ENCODE data around the gene GRID1. TPM values are rescaled to one million over a fixed set of nuclear protein-coding genes. Genes with fewer than 3 reads are reported as not detected.

GRID1 gene
- total RNA-seq, 3 donors from 2014 or later: 2.3 to 8.5 (median 5.9) TPM

DNA sequence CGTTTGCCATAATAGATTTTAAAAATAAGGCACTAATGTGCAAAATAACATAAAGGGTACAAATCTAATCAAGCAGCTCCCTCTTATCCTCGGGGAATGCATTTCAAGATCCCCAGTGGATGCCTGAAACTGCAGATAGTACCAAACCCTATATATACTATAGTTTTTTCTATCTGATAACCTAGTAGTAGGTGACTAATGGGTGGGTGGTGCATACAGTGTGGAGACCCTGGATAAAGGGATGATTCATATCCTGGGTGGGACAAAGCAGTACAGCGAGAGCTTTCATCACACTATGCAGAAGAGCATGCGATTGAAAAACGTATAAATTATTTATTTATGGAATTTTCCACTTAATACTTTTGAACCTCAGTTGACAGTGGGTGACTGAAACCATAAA lies 464.5 kb downstream of the GRID1 start:
- H3K4me3 ChIP-seq: no peak overlapping the region
- intact Hi-C loops (cut with DNase I; ENCODE audit: low total_unique reads): no loop called here

GRCh38 chr10:85901599-85901998 lies 465.0 kb downstream of the GRID1 start:
- Histone ChIP-seq H3K27me3 (no peaks in the 10 kb centered on the region), H3K27ac (no peak overlapping the region), H3K4me3 (no peak overlapping the region), H3K36me3 (no peaks in the 10 kb centered on the region), H3K4me1 (no peaks in the 10 kb centered on the region), H3K9me3 (no peaks in the 10 kb centered on the region)
- TF ChIP-seq CTCF (IDR thresholded peaks at IDR 0.05) (no peak), POLR2A (IDR thresholded peaks at IDR 0.05) (no peak), POLR2AphosphoS5 (IDR thresholded peaks at IDR 0.05) (no peak)
- DNase-seq (ENCODE audit: low spot score in 2 of 2): no peak
- intact Hi-C loops (cut with DNase I; ENCODE audit: low total_unique reads): no loop called here

More for the DNA sequence above, 464.5 kb downstream of the GRID1 start:
- no peak for DNase-seq (ENCODE audit: low spot score in 2 of 2)
- TF ChIP-seq POLR2A (IDR thresholded peaks at IDR 0.05) (no peak), CTCF (IDR thresholded peaks at IDR 0.05) (no peak), POLR2AphosphoS5 (IDR thresholded peaks at IDR 0.05) (no peak)
- Histone ChIP-seq H3K9me3 (no peaks in the 10 kb centered on the region), H3K4me1 (no peaks in the 10 kb centered on the region), H3K36me3 (no peaks in the 10 kb centered on the region), H3K27ac (no peak overlapping the region), H3K27me3 (no peaks in the 10 kb centered on the region)

DNA sequence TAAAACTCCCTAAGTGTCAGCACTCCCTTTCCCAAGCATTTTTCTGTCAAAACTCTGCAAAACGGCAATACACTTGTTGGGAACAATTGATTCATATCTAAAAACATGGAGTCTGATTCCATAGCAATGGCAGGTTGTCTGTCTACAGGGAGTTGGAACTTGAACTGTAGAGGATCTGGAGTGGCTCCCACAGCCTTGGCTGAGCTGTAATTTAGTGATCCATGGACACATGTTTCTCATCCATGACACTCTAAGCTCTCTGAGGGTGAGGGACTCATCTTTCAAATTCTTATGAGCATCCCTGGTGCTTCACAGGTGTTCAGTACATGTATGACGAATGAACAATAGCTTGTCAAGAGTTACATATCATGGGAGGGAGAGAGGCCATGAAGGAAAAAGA lies 466.1 kb downstream of the GRID1 start:
- Histone ChIP-seq H3K36me3 (no peaks in the 10 kb centered on the region), H3K4me3 (no peak overlapping the region), H3K27ac (no peak overlapping the region), H3K9me3 (no peaks in the 10 kb centered on the region), H3K4me1 (no peaks in the 10 kb centered on the region), H3K27me3 (no peaks in the 10 kb centered on the region)
- no peak for TF ChIP-seq CTCF (IDR thresholded peaks at IDR 0.05)
- no peak for TF ChIP-seq POLR2A (IDR thresholded peaks at IDR 0.05)
- TF ChIP-seq POLR2AphosphoS5 (IDR thresholded peaks at IDR 0.05): no peak
- DNase-seq (ENCODE audit: low spot score in 2 of 2): no peak
- intact Hi-C loops (cut with DNase I; ENCODE audit: low total_unique reads): no loop called here

- no peaks in the 10 kb centered on the region for H3K27me3 ChIP-seq
- no peak overlapping the region for H3K4me3 ChIP-seq
- no peak for DNase-seq (ENCODE audit: low spot score in 2 of 2)
- intact Hi-C loops (cut with DNase I; ENCODE audit: low total_unique reads): no loop called here
- no peaks in the 10 kb centered on the region for H3K36me3 ChIP-seq
- H3K27ac ChIP-seq: no peak overlapping the region
- TF ChIP-seq POLR2A (IDR thresholded peaks at IDR 0.05) (no peak), CTCF (IDR thresholded peaks at IDR 0.05) (no peak), POLR2AphosphoS5 (IDR thresholded peaks at IDR 0.05) (no peak)
- H3K4me1 ChIP-seq: no peaks in the 10 kb centered on the region
- no peaks in the 10 kb centered on the region for H3K9me3 ChIP-seq
Observed at GRCh38 chr10:85900061-85900460, 466.5 kb downstream of the GRID1 start.

- TF ChIP-seq POLR2A (IDR thresholded peaks at IDR 0.05): no peak
- TF ChIP-seq POLR2AphosphoS5 (IDR thresholded peaks at IDR 0.05): no peak
- no peak for TF ChIP-seq CTCF (IDR thresholded peaks at IDR 0.05)
- Histone ChIP-seq H3K9me3 (no peaks in the 10 kb centered on the region), H3K4me3 (no peak overlapping the region), H3K36me3 (no peaks in the 10 kb centered on the region), H3K27ac (no peak overlapping the region), H3K4me1 (peaks cover 0 to 3% of the 10 kb centered on the region in 2 donors), H3K27me3 (no peaks in the 10 kb centered on the region)
- no peak for DNase-seq (ENCODE audit: low spot score in 2 of 2)
- intact Hi-C loops (cut with DNase I; ENCODE audit: low total_unique reads): no loop called here
Observed at GRCh38 chr10:85891472-85891871, 475.1 kb downstream of the GRID1 start.

Data from breast epithelium (tissue), 4 donors.